Measurements from ENCODE around the gene MED23. TPM values are rescaled to one million over a fixed set of nuclear protein-coding genes. Genes with fewer than 3 reads are reported as not detected.

The MED23 gene
- total and polyA plus RNA-seq, 2 donors (not counting 1 experiment from before 2014, with no cell fraction given), result 25.1 to 27.4 TPM

- no peak overlapping the region for H2AFZ ChIP-seq (ENCODE audit: low read length)
- DNase-seq (ENCODE audit: low read depth in 2 of 2), result no peak
- H3K27me3 ChIP-seq (ENCODE audit: control insufficient read depth, insufficient read depth, low read length), result no peaks in the 10 kb centered on the region
- no peak overlapping the region for H3K9ac ChIP-seq (ENCODE audit: insufficient read depth, low read length)
- H4K20me1 ChIP-seq (ENCODE audit: control insufficient read depth, extremely low read depth, insufficient read depth, low read length), result no peaks in the 10 kb centered on the region
- no peaks in the 10 kb centered on the region for H3K4me1 ChIP-seq (ENCODE audit: control insufficient read depth, extremely low read depth, insufficient read depth, low read length)
- no peaks in the 10 kb centered on the region for H3K36me3 ChIP-seq (ENCODE audit: control insufficient read depth, insufficient read depth, low read length)
- H3K9me3 ChIP-seq (ENCODE audit: control insufficient read depth, insufficient read depth, low read depth, low read length), result no peaks in the 10 kb centered on the region
- no peak overlapping the region for H3K4me2 ChIP-seq (ENCODE audit: extremely low read depth, insufficient read depth, low read length)
- TF ChIP-seq CTCF (conservative IDR thresholded peaks at IDR 0.05 in 1 of 2, IDR thresholded peaks at IDR 0.05 in 1 of 2; ENCODE audit: low read depth in 1 of 2, low read length in 2 of 2), result no peak
- no peak for TF ChIP-seq EZH2 (IDR thresholded peaks at IDR 0.05; ENCODE audit: low read length, missing control alignments)
- no peak overlapping the region for H3K27ac ChIP-seq (ENCODE audit: insufficient read depth, low read length)
- H3K4me3 ChIP-seq (replicated peaks in 1 of 4; ENCODE audit: control extremely low read depth in 1 of 4, insufficient read depth in 1 of 4, low read depth in 3 of 4, low read length in 4 of 4), result no peak overlapping the region
- H3K79me2 ChIP-seq (ENCODE audit: control insufficient read depth, insufficient read depth, low read length), result peaks cover 6% of the 10 kb centered on the region
Measured at GRCh38 chr6:131631625-131632289, 3.7 kb upstream of the MED23 start.

GRCh38 chr6:131629651-131630050 is 1.6 kb upstream of the MED23 start:
- TF ChIP-seq EZH2 (IDR thresholded peaks at IDR 0.05; ENCODE audit: low read length, missing control alignments), result no peak
- no peak for TF ChIP-seq CTCF (conservative IDR thresholded peaks at IDR 0.05 in 1 of 2, IDR thresholded peaks at IDR 0.05 in 1 of 2; ENCODE audit: low read depth in 1 of 2, low read length in 2 of 2)

GRCh38 chr6:131628726-131629125 is 684 bp upstream of the MED23 start:
- H3K9ac ChIP-seq (ENCODE audit: insufficient read depth, low read length), result no peak overlapping the region
- peak overlapping the region; percentile 95 for H3K4me2 ChIP-seq (ENCODE audit: extremely low read depth, insufficient read depth, low read length)
- no peaks in the 10 kb centered on the region for H3K9me3 ChIP-seq (ENCODE audit: control insufficient read depth, insufficient read depth, low read depth, low read length)
- H3K79me2 ChIP-seq (ENCODE audit: control insufficient read depth, insufficient read depth, low read length), result peaks cover 12% of the 10 kb centered on the region
- TF ChIP-seq EZH2 (IDR thresholded peaks at IDR 0.05; ENCODE audit: low read length, missing control alignments), result no peak
- no peak for TF ChIP-seq CTCF (conservative IDR thresholded peaks at IDR 0.05 in 1 of 2, IDR thresholded peaks at IDR 0.05 in 1 of 2; ENCODE audit: low read depth in 1 of 2, low read length in 2 of 2)
- H3K27ac ChIP-seq (ENCODE audit: insufficient read depth, low read length), result no peak overlapping the region
- H3K36me3 ChIP-seq (ENCODE audit: control insufficient read depth, insufficient read depth, low read length), result peaks cover 4% of the 10 kb centered on the region
- H2AFZ ChIP-seq (ENCODE audit: low read length), result peak overlapping the region; percentile 94
- H3K27me3 ChIP-seq (ENCODE audit: control insufficient read depth, insufficient read depth, low read length), result no peaks in the 10 kb centered on the region
- no peaks in the 10 kb centered on the region for H3K4me1 ChIP-seq (ENCODE audit: control insufficient read depth, extremely low read depth, insufficient read depth, low read length)
- no peaks in the 10 kb centered on the region for H4K20me1 ChIP-seq (ENCODE audit: control insufficient read depth, extremely low read depth, insufficient read depth, low read length)
- H3K4me3 ChIP-seq (replicated peaks in 1 of 4; ENCODE audit: control extremely low read depth in 1 of 4, insufficient read depth in 1 of 4, low read depth in 3 of 4, low read length in 4 of 4), result peak overlapping the region in 2 of 4 experiments; percentile 91 to 95
- no peak for DNase-seq (ENCODE audit: low read depth in 2 of 2)

More at GRCh38 chr6:131629651-131630050, 1.6 kb upstream of the MED23 start:
- no peak overlapping the region for H2AFZ ChIP-seq (ENCODE audit: low read length)
- H3K9ac ChIP-seq (ENCODE audit: insufficient read depth, low read length), result no peak overlapping the region
- no peak overlapping the region for H3K4me2 ChIP-seq (ENCODE audit: extremely low read depth, insufficient read depth, low read length)
- no peaks in the 10 kb centered on the region for H3K4me1 ChIP-seq (ENCODE audit: control insufficient read depth, extremely low read depth, insufficient read depth, low read length)
- H3K27ac ChIP-seq (ENCODE audit: insufficient read depth, low read length), result no peak overlapping the region
- H3K36me3 ChIP-seq (ENCODE audit: control insufficient read depth, insufficient read depth, low read length), result no peaks in the 10 kb centered on the region
- no peak for DNase-seq (ENCODE audit: low read depth in 2 of 2)
- H4K20me1 ChIP-seq (ENCODE audit: control insufficient read depth, extremely low read depth, insufficient read depth, low read length), result no peaks in the 10 kb centered on the region
- no peaks in the 10 kb centered on the region for H3K27me3 ChIP-seq (ENCODE audit: control insufficient read depth, insufficient read depth, low read length)
- no peaks in the 10 kb centered on the region for H3K9me3 ChIP-seq (ENCODE audit: control insufficient read depth, insufficient read depth, low read depth, low read length)
- peaks cover 12% of the 10 kb centered on the region for H3K79me2 ChIP-seq (ENCODE audit: control insufficient read depth, insufficient read depth, low read length)
- H3K4me3 ChIP-seq (replicated peaks in 1 of 4; ENCODE audit: control extremely low read depth in 1 of 4, insufficient read depth in 1 of 4, low read depth in 3 of 4, low read length in 4 of 4), result no peak overlapping the region

All from fibroblast of lung (primary cell).